ENCODE results near the gene MIS12.

Gene MIS12

DNA sequence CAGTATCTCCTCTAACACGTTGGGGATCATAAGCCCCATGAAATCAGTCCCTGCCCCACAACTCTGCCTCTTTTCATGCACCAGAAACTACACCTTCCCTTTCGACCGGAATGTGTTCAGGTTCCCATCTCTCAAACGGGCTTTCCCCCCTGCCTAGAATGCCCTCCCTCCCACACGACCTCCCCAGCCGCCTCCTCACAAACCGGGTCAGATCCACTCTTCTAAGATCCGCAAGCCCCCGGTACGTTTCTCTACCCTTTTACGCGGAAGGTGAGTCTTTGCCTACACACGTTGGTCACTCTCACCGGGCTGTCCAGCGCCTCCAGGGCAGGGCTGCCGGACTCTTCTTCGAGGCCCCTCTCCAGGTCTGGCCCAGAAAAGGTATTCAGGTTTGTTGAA, 18.3 kb upstream of the MIS12 start:
- Histone ChIP-seq H3K36me3 (ENCODE audit: insufficient read depth, low read length) (peaks cover 8% of the 10 kb centered on the region), H3K9ac (ENCODE audit: low read length) (peak overlapping the region; percentile 52), H3K27ac (ENCODE audit: low read depth, low read length) (peak overlapping the region; percentile 80), H3K9me3 (ENCODE audit: low read length) (no peaks in the 10 kb centered on the region), H3K4me1 (ENCODE audit: insufficient read depth, low read length) (peaks cover 11% of the 10 kb centered on the region), H3K4me3 (ENCODE audit: low read depth in 1 of 2, low read length in 2 of 2) (peak overlapping the region; percentile 82 to 92), H3K27me3 (ENCODE audit: control insufficient read depth in 1 of 2, insufficient read depth in 2 of 2, low read length in 2 of 2) (no peaks in the 10 kb centered on the region)

DNA sequence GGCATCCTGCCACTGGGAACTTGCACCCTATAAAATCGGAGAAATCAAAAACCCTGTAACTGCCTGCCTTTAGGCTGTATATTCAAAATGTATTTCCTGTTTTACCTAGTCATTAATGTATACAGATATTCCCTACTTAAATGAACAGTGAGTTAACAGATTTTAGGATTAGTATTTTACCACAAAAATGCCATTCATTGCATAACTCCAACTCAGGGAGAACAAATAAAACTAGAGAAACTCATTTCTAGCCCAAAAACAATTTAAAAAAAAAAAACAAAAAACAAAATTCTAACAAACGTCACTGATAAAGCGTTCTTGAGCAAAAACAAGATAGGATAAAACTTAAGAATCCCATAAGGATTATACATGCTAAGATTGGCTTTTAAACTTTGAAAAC, 13.9 kb upstream of the MIS12 start:
- Histone ChIP-seq H3K36me3 (ENCODE audit: insufficient read depth, low read length) (peaks cover 32% of the 10 kb centered on the region), H3K27me3 (ENCODE audit: control insufficient read depth in 1 of 2, insufficient read depth in 2 of 2, low read length in 2 of 2) (no peaks in the 10 kb centered on the region), H3K9ac (ENCODE audit: low read length) (no peak overlapping the region), H3K4me1 (ENCODE audit: insufficient read depth, low read length) (peaks cover 3% of the 10 kb centered on the region), H3K4me3 (ENCODE audit: low read depth in 1 of 2, low read length in 2 of 2) (no peak overlapping the region), H3K27ac (ENCODE audit: low read depth, low read length) (no peak overlapping the region), H3K9me3 (ENCODE audit: low read length) (no peaks in the 10 kb centered on the region)

DNA sequence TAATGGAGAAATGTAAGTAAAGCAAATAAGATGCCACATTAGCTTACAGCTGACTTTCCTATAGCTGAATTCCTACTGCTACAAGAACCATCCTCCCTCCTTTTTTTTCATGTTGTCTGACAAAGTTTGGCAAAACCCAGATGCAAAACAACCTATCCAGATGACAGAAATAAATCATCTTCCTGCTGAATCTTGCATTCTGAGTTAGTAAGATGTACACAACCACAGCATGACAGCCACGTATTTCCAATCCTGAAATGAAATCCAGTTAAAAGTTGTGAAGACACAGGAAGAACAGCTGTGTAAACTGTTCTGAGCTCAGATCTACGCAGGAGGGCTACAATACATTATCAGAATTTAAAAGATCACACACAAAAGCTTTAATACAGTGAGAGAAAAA, 12.5 kb upstream of the MIS12 start:
- Histone ChIP-seq H3K9me3 (ENCODE audit: low read length) (no peaks in the 10 kb centered on the region), H3K27ac (ENCODE audit: low read depth, low read length) (no peak overlapping the region), H3K9ac (ENCODE audit: low read length) (no peak overlapping the region), H3K4me1 (ENCODE audit: insufficient read depth, low read length) (no peaks in the 10 kb centered on the region), H3K36me3 (ENCODE audit: insufficient read depth, low read length) (peaks cover 46% of the 10 kb centered on the region), H3K27me3 (ENCODE audit: control insufficient read depth in 1 of 2, insufficient read depth in 2 of 2, low read length in 2 of 2) (no peaks in the 10 kb centered on the region), H3K4me3 (ENCODE audit: low read depth in 1 of 2, low read length in 2 of 2) (no peak overlapping the region)

DNA sequence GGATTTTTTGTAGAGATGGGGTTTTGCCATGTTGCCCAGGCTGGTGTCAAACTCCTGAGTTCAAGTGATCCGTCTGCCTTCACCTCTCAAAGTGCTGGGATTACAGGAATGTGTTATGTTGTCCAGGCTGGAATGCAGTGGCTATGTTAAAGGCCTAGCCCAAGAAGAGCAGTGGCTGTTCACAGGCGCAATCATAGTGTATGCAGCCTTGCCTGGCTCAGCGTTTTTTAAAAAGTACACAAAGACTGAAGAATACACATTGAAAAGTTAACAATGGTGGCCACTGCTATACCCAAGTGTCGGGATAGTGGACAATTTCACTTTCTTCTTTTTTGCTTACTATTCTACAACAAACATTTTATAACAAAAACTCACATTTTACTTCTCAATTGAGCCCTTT, 7.4 kb upstream of the MIS12 start:
- Histone ChIP-seq H3K36me3 (ENCODE audit: insufficient read depth, low read length) (peaks cover 60% of the 10 kb centered on the region), H3K27me3 (ENCODE audit: control insufficient read depth in 1 of 2, insufficient read depth in 2 of 2, low read length in 2 of 2) (no peaks in the 10 kb centered on the region)

DNA sequence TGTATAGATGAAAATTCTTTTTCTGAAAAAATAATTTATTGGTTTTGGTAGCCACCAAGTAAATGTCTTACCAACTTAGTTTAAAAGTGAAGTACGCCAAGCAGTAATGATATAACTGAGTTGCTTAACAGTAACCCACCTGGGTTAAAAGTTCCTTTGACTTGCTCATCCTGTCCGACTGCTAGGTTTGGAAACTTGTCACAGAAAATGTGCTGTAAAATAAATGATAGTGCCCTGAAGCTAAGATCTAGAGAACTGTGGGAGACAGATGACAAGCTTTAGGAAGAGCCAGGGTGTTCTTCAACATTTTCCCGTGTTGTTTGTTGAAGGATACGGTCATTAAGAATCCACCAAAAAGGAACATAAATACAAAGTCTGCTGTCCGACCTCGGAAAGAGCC, 5.4 kb upstream of the MIS12 start:
- Histone ChIP-seq H3K4me1 (ENCODE audit: insufficient read depth, low read length) (peaks cover 12% of the 10 kb centered on the region), H3K9me3 (ENCODE audit: low read length) (no peaks in the 10 kb centered on the region), H3K27me3 (ENCODE audit: control insufficient read depth in 1 of 2, insufficient read depth in 2 of 2, low read length in 2 of 2) (no peaks in the 10 kb centered on the region), H3K4me3 (ENCODE audit: low read depth in 1 of 2, low read length in 2 of 2) (no peak overlapping the region), H3K36me3 (ENCODE audit: insufficient read depth, low read length) (peaks cover 59% of the 10 kb centered on the region), H3K27ac (ENCODE audit: low read depth, low read length) (no peak overlapping the region), H3K9ac (ENCODE audit: low read length) (no peak overlapping the region)

More for the DNA sequence above, 7.4 kb upstream of the MIS12 start:
- H3K9ac ChIP-seq (ENCODE audit: low read length) = no peak overlapping the region
- H3K4me1 ChIP-seq (ENCODE audit: insufficient read depth, low read length) = no peaks in the 10 kb centered on the region
- no peak overlapping the region for H3K4me3 ChIP-seq (ENCODE audit: low read depth in 1 of 2, low read length in 2 of 2)
- no peak overlapping the region for H3K27ac ChIP-seq (ENCODE audit: low read depth, low read length)
- H3K9me3 ChIP-seq (ENCODE audit: low read length) = no peaks in the 10 kb centered on the region

DNA sequence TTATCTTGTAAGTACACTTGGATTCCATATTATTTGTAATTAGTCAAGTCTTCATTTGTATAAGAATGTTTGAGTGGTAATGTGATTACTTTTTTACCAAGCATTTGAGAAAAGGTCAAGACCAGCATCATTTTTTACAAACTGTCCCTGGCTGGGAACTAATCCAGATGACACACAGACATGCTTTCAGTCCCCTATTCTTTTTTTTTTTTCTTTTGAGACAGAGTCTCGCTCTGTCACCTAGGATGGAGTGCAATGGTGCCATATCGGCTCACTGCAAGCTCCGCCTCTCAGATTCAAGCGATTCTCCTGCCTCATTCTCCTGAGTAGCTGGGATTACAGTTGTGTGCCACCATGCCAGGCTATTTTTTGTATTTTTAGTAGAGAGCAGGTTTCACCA, 4.9 kb upstream of the MIS12 start:
- Histone ChIP-seq H3K4me3 (ENCODE audit: low read depth in 1 of 2, low read length in 2 of 2) (no peak overlapping the region), H3K27ac (ENCODE audit: low read depth, low read length) (no peak overlapping the region), H3K4me1 (ENCODE audit: insufficient read depth, low read length) (peaks cover 12% of the 10 kb centered on the region), H3K36me3 (ENCODE audit: insufficient read depth, low read length) (peaks cover 59% of the 10 kb centered on the region), H3K27me3 (ENCODE audit: control insufficient read depth in 1 of 2, insufficient read depth in 2 of 2, low read length in 2 of 2) (no peaks in the 10 kb centered on the region), H3K9ac (ENCODE audit: low read length) (no peak overlapping the region), H3K9me3 (ENCODE audit: low read length) (no peaks in the 10 kb centered on the region)

DNA sequence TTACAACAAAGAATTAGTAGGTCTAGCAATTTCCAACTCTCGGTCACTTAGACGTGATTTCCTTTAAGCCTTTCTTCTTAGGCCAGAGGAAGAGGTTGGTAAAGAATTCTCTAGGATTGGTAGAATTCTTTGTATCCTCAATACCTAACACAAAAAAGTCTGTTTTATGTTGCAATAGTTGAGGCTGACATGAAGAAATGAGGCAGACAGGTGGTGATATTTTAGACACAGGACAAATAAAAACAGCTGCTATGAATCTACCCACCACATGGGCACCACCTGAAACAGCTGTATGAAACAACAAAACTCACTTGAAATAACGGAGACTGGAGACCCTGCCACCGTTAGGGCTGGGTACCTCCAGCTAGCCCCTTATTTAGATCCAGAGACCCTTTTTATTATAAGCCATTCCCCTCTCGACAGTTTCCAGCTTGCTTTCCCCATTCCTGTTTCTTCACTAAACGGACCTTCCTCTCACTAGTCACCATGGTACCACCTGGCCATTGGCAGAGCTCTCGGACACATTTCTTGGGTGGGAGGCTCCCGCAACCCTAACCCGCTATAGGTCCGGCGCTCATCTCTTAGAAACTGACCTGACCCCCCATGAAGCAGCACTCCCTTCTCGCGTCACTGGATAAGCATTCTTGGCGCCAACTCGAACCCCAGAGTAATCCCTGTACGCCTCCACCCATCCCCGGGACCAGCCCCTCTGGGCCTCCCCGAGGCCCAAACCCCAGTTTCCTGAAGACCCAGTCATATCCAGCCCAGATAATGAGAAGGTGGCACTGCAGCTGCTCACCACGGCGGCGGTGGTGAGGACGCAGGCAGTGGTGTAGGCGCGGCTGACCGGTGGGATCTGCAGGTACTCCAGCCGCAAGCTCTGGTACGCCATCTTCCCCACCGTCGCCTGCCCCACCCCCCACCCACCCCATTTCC, 828 bp upstream of the MIS12 start, which contains the start of gene DERL2:
TSS of gene DERL2 (minus strand) at position 909 of the 936 bp plus-strand sequence. CDS start at position 892, 17 bp downstream.
- H3K4me1 ChIP-seq (ENCODE audit: insufficient read depth, low read length) = peaks cover 20% of the 10 kb centered on the region
- peak within 1 kb of the TSS; percentile 97 for H3K9ac ChIP-seq (ENCODE audit: low read length)
- H3K27ac ChIP-seq (ENCODE audit: low read depth, low read length) = peak within 1 kb of the TSS; percentile 94
- H3K9me3 ChIP-seq (ENCODE audit: low read length) = no peaks in the 10 kb centered on the region
- peak within 1 kb of the TSS; percentile 96 for H3K4me3 ChIP-seq (ENCODE audit: low read depth in 1 of 2, low read length in 2 of 2)
- H3K27me3 ChIP-seq (ENCODE audit: control insufficient read depth in 1 of 2, insufficient read depth in 2 of 2, low read length in 2 of 2) = no peaks in the 10 kb centered on the region
- peaks cover 34% of the 10 kb centered on the region for H3K36me3 ChIP-seq (ENCODE audit: insufficient read depth, low read length)

DNA sequence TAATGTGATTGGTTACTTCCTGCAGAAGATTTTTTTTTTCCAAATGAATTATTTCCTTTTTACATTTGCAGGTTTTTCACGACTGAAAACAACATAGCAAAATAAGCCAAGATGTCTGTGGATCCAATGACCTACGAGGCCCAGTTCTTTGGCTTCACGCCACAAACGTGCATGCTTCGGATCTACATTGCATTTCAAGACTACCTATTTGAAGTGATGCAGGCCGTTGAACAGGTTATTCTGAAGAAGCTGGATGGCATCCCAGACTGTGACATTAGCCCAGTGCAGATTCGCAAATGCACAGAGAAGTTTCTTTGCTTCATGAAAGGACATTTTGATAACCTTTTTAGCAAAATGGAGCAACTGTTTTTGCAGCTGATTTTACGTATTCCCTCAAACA, 2.4 kb downstream of the MIS12 start:
- H3K27ac ChIP-seq (ENCODE audit: low read depth, low read length) = no peak overlapping the region
- no peaks in the 10 kb centered on the region for H3K9me3 ChIP-seq (ENCODE audit: low read length)
- H3K36me3 ChIP-seq (ENCODE audit: insufficient read depth, low read length) = peaks cover 21% of the 10 kb centered on the region
- no peaks in the 10 kb centered on the region for H3K27me3 ChIP-seq (ENCODE audit: control insufficient read depth in 1 of 2, insufficient read depth in 2 of 2, low read length in 2 of 2)
- H3K4me3 ChIP-seq (ENCODE audit: low read depth in 1 of 2, low read length in 2 of 2) = no peak overlapping the region
- H3K4me1 ChIP-seq (ENCODE audit: insufficient read depth, low read length) = peaks cover 20% of the 10 kb centered on the region
- H3K9ac ChIP-seq (ENCODE audit: low read length) = no peak overlapping the region

DNA sequence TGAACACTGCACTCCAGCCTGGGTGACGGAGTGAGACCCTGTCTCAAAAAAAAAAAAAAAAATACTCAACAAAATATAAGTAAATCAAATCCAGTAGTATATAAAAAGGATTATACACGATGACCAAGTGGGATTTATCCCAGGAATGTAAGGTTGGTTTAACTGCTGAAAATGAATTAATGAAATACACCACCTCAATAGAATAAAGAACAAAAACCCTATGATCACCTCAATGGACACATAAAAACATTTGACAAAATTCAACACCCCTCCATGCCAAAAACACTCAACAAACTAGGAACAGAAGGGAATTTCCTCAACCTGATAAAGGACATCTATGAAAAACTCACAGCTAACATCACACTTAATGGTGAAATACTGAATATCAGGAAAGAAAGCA, 6.6 kb downstream of the MIS12 start:
- no peak overlapping the region for H3K9ac ChIP-seq (ENCODE audit: low read length)
- no peak overlapping the region for H3K27ac ChIP-seq (ENCODE audit: low read depth, low read length)
- peaks cover 0 to 5% of the 10 kb centered on the region in 2 donors for H3K27me3 ChIP-seq (ENCODE audit: control insufficient read depth in 1 of 2, insufficient read depth in 2 of 2, low read length in 2 of 2)
- no peak overlapping the region for H3K4me3 ChIP-seq (ENCODE audit: low read depth in 1 of 2, low read length in 2 of 2)
- no peaks in the 10 kb centered on the region for H3K9me3 ChIP-seq (ENCODE audit: low read length)
- H3K4me1 ChIP-seq (ENCODE audit: insufficient read depth, low read length) = peaks cover 2% of the 10 kb centered on the region
- peaks cover 13% of the 10 kb centered on the region for H3K36me3 ChIP-seq (ENCODE audit: insufficient read depth, low read length)

DNA sequence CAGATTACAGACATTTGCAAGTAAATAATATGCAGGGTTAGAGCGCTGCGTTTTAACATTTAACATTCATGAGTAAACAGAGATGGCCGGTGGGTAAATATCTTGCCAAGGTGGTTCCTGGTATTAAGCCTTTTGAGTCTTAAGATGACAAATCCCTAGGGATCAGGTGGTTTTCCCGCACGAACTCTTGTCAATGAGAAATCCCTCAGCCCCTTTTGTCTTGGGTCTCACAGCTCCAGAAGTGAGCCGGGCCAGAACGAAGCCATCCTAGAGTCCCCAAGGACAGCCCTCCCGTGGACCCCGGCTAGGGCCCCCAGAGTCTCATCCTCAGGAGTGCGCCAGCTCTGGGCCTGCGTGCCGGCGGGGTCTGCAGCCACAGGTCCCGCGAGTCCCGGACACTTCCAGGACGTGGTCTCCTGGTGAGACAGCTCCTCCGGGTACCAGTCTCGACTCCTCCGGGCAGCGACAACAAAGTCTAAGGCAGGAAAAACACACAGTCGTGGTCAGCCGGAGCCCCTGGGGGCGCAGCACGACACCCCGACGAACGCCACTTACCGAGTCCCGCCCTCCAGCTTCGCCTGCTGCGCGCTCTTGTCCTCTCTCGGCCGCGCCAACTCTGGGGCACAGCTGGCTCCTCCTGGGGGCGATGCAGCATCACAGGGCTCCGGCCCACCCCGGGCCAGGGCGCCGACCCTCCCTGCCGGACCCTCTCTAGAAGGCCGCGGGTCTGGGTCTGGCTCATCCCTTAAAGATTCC, 13.3 kb downstream of the MIS12 start:
- H3K27me3 ChIP-seq (ENCODE audit: control insufficient read depth in 1 of 2, insufficient read depth in 2 of 2, low read length in 2 of 2) = peaks cover 0 to 11% of the 10 kb centered on the region in 2 donors
- no peak overlapping the region for H3K27ac ChIP-seq (ENCODE audit: low read depth, low read length)
- H3K4me3 ChIP-seq (ENCODE audit: low read depth in 1 of 2, low read length in 2 of 2) = peak overlapping the region; percentile 58 to 70
- no peaks in the 10 kb centered on the region for H3K9me3 ChIP-seq (ENCODE audit: low read length)
- peaks cover 8% of the 10 kb centered on the region for H3K4me1 ChIP-seq (ENCODE audit: insufficient read depth, low read length)
- no peaks in the 10 kb centered on the region for H3K36me3 ChIP-seq (ENCODE audit: insufficient read depth, low read length)
- H3K9ac ChIP-seq (ENCODE audit: low read length) = no peak overlapping the region

DNA sequence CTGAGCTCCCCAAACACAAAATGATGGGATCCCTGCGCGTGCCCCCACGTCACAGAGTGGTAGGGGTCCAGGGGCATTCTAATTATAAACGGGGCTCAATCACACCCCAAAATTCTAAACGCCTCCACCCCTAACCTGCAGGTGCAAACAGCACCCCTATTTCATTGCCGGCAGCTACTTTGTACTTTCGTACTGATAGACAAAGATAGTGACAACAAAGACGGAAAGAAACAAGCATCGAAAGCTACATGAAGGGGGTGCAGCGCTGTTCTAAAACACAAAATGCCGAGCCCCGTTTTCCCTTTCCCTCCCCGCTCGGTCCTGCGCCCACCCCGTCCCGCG, 13.9 kb downstream of the MIS12 start:
- H3K36me3 ChIP-seq (ENCODE audit: insufficient read depth, low read length) = no peaks in the 10 kb centered on the region
- no peaks in the 10 kb centered on the region for H3K9me3 ChIP-seq (ENCODE audit: low read length)
- peaks cover 8% of the 10 kb centered on the region for H3K4me1 ChIP-seq (ENCODE audit: insufficient read depth, low read length)
- H3K27me3 ChIP-seq (ENCODE audit: control insufficient read depth in 1 of 2, insufficient read depth in 2 of 2, low read length in 2 of 2) = peaks cover 0 to 11% of the 10 kb centered on the region in 2 donors
- no peak overlapping the region for H3K9ac ChIP-seq (ENCODE audit: low read length)
- H3K4me3 ChIP-seq (ENCODE audit: low read depth in 1 of 2, low read length in 2 of 2) = peak overlapping the region; percentile 58 to 70
- H3K27ac ChIP-seq (ENCODE audit: low read depth, low read length) = no peak overlapping the region
